Activated effector memory CD4-positive, alpha-beta T cell treated with anti-CD3 and anti-CD28 coated beads, Interleukin-2, amount 50 U/mL, for 16 hours (primary cell): ENCODE measurements around the gene SYT9.

ENCODE experiments used
- DNase-seq: peaks from one replicate; pipeline ENCODE4 v3.0.0-alpha.2; 2020

Gene SYT9

GRCh38 chr11:7347611-7348431, 96.1 kb downstream of the SYT9 start:
- no peak for DNase-seq

GRCh38 chr11:7348432-7349304, 97.0 kb downstream of the SYT9 start:
- DNase-seq = no peak

GRCh38 chr11:7351228-7351627, 99.5 kb downstream of the SYT9 start:
- no peak for DNase-seq

- DNase-seq = no peak
Measured at GRCh38 chr11:7353100-7353499, 101.4 kb downstream of the SYT9 start.

DNA sequence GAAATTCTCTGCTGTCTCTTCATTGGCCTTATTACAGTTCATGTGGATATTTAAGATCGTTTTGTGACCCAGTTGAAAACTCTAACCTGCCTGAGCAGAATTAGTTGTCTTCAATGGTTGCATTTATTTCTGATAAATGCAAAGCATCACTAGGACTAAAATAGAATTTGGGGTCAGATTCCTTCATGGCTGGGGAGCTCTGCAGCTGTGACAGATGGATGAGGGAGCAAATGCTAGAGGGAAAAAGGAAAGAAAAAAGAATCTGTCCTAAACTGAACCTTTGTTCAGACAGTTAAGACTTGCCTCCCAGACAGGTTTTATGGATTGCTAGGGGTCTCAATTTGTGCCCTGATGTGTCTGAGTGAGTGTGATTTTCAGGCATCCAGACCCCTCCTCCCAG, 113.0 kb downstream of the SYT9 start:
- no peak for DNase-seq

- no peak for DNase-seq
Measured at GRCh38 chr11:7367803-7368202, 116.1 kb downstream of the SYT9 start.

GRCh38 chr11:7376386-7376785, 124.7 kb downstream of the SYT9 start:
- DNase-seq = no peak

DNA sequence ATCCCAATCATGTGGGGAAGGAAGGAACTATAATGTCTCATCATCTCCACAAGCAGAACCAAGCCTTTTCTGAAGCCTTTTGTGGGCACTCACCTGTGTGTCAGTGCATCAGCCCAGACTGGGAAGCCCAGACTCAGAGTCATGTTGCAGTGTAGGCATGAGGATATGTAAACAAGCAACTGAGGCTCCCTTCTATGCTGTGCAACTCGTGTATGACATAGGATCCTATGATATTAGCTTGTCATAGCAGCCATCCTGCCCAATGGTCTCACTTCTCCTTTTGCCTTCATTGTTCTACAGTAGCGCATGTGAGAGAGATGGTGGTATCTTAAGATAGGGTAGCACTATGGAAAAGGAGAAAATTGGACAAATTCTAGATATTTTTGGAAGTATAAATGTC, 130.2 kb downstream of the SYT9 start:
- no peak for DNase-seq

DNA sequence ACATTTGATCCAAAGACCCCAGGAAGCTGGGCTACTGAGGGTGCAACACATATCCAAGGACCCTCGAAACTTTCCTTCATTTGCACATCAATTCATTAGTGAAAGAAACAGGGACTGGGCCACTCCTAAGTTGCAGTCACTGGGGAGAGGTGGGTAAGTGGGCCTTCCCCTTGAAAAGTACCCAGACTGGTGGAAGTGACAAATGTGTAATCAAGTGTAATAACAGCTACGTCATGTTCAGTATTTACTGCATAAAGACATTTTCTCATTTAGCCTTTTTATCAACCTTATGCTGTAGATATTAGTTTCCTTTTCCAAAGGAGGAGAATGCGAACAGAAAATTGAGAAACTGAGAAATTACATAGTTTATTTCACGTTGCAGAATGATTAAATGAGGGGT, 131.7 kb downstream of the SYT9 start:
- no peak for DNase-seq

DNA sequence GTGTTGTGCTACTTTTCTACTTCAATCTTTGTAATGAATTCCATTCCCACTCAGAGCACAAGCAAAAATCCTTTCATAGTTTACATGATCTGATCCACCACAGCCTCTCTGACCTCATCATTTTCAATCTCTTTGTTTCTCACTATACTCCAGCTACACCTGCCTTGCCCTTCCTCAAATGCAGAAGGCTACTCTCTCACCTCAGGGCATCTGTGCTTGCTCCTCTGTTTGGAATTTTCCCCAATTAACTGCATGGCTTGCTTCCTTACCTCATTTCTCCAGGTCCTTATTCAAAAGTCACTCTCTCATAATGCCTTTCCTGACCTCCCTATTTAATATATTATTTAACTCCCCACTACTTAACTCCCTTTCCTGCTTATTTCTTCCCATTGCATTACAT, 133.0 kb downstream of the SYT9 start:
- DNase-seq = no peak

GRCh38 chr11:7385532-7385931, 133.8 kb downstream of the SYT9 start:
- no peak for DNase-seq

DNA sequence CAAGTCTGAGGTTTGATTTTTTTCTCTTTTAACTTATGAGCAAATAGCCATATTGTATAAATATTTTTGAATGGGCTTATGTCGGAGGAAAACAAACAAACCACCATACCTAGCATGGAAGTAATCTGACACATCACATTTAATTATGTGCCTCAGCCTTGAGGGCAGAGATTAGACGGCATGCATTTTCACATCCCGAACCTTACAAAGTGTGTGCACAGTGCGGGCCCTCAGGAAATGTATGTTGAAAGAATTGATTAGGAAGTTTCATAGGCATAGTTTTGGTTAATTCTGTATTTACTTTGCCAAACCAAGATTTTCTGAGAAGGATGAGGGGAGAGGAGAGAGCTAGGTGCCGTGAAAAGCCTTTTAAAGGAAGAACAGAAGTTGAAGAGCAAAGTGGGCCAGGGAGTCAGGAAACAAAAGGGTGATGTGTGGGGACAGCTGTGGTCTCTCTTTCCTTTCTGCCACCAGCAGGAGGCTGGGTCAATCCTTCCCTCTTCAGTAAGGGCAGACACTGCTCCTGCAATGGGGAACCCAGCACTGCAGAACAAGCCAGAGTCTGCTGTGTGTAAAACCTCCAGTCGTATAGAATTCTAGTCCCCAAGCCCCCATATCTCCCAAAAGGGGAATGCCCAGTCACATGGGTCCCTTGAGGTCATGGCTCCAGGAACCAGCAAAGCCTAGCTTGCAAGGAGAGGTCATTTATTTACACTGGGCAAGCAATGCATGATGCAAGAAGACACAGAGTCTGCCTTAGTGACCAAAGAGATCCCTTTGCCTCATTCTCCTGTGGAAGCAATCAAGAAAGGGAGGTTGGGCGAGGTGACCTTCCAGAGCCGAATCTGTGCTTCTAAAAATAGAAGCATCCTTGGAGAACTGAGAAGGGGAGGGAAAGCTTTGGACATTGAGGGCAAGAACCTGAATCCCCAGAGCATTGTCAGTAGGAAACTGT, 162.5 kb downstream of the SYT9 start:
- DNase-seq = no peak

DNA sequence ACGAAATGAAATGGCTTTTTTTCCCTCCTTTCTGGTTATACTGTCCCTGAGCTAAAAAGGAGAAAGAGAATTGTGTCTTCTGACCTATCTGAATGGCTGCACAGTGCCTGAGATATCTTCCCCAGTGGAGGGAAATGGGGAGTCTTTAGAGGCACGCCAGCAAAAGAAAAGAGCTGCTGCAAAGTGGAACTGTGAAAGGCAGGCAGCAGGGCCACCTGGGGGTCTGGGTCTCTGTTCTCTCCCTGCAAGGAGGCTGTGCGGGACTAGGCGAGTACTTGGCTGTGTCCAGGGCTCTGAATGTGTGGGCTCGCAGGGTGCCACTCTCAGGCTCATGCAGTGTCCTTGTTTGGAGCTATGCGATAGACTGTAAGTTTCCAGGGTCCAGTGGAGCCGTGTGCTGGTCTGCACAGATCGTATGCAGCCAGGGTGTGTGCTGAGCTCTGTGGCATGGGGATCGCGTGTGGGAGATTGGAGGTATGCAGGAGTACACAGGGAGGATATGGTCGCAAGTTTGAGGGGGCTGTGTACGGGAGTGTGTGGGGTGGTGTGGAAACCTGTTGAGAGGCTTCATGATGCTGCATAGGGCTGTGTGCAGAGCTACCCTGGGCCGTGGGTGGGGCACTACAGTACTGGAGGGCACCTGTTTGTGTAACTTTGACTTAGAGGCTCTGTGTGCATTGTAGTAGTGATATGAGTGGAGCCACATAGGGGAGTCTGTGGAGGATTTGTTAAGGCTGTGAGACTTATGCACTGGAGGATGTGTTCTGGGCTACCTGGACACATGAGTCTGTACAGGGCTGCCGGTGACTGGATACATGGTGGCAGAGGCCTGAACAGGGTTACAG, 163.5 kb downstream of the SYT9 start:
- no peak for DNase-seq

DNA sequence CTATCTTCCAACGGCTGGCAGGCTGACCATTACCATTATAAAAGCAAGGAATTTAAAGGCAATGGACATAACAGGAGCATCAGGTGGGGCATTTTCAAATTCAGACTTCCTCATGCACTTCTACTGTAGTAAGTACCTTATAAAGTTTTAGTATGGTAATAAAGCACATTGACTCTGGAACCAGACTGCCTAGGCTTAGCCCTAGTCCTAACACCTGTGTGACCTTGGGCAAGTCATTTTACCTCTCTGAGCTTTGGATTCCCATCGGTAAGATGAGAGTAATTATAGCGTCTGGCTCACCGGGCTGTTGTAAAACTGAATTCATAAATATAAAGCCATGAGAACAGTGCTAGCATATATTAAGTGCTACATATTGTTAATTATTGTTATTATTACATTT, 164.4 kb downstream of the SYT9 start:
- no peak for DNase-seq

- no peak for DNase-seq
Measured at GRCh38 chr11:7417328-7417727, 165.6 kb downstream of the SYT9 start.

- no peak for DNase-seq
Measured at GRCh38 chr11:7418061-7418460, 166.4 kb downstream of the SYT9 start.

GRCh38 chr11:7418906-7419305, 167.2 kb downstream of the SYT9 start:
- no peak for DNase-seq

DNA sequence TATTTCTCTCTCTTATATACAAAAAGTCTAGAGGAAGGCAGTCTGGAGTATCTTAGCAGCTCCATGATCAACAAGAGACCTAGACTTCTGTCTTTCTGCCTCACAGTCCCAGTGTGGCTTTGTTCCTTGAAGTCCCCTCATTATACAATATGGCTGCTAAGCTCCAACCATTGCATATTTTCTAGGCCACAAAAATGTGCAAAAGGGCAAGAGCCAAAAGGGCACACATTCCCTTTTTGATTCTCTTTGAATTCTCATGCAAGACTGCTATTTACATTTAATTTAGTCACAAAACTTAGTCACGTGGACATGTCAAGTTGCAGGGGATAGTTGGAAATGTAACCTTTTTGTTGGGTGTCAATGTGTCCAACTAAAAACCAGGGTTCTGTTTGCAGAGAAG, 169.4 kb downstream of the SYT9 start:
- no peak for DNase-seq

GRCh38 chr11:7422544-7423331, 171.0 kb downstream of the SYT9 start:
- DNase-seq = no peak

DNA sequence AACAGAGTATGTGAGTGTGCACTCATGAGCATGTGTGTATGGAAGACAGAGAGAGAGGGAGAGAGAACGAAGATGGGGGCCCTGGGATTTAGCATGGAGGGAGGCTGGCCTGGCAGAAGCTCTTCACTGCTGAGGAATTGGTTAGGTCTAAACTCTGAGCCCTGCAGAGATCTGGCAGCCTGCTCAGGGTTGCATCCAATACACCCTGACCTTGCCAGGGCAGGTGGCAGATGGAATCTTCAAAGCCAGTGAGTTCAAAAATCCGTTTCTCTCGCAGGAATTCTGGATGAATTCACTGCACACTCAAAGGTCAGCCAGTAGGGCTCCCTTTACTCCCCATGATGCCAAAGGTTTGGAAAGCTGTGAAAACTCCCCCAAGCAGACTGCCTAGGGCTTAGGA, 172.2 kb downstream of the SYT9 start:
- no peak for DNase-seq

DNA sequence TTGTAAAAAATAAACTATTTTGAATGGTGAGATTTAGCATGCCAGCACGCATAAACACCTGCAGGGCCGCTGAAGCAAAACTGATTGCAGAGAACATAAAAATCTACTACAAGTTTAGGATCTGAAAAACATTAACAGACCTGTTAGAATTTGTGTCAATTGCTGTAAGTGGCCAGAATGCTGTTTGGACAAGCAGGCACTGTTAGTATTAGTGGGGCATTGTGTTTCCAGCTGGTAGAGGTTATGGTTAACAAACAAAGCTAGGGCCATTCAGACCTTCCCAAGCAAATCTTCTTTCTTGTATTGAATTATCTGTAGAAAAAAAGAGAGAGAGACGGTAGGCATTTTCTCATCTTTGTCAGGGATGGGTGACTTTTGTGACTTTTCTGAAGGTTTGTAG, 176.0 kb downstream of the SYT9 start:
- no peak for DNase-seq
